A549 treated with ZK216348 at 1 μM for 4 hours (cell line): Measurements from ENCODE around the gene RASAL1. TPM values are rescaled to one million over a fixed set of nuclear protein-coding genes. Genes with fewer than 3 reads are reported as not detected.

Experiments used
- total RNA-seq: library from RNA; stranded (reverse); fragments of 200-300 nt; extraction: Qiagen RNA extraction; gene quantifications from 5 replicates; pipeline ENCODE4 v1.2.3, GENCODE V29; 2022; ENCODE audit warnings: low read depth

The RASAL1 gene
- 0.17 to 0.51 TPM (median 0.22 TPM) in 5 replicates for total RNA-seq

GRCh38 chr12:113135178-113136127 lies at the start of gene RASAL1:
Gene RASAL1, minus strand, starts transcription at chr12:113135761. Its CDS starts 299 bp downstream, at chr12:113135462.

DNA sequence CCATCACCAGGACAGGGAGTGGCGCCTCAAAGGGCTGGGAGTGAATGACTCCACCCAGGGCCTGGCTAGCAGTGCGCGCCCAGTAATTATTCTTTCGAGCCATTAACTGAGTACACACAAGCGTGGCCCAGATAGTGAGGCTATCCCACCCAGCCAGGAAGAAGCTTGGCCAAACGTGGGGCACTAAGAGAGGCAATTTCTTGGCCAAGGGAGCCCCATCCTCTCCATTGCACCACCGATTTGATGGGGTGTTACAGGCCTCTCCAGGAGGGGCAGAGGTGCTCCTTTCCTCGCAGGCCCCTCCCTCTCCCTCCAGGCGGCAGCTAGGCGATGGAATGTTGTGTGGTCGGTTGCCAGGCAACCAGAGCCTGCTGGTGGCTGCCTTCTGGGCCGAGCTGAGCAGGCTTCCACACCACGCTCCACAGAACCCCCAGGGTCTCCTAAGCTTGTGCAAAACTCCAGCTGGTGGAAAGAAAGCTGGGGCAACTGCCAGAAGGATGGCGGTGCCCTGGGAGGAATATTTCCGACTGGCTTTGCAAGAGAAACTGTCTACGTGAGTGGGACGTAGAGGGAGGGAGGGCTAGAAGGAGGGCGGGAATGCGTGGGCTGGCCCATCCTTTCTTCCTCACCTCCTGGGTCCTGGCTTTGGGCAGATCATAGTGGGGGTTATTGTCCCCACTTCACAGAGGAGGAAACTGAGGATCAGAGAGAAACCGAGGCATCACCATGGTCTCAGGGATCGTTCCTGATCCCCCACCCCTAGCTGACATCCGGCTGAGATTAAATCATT lies 14.0 kb upstream of the RASAL1 start, which contains the start of gene CFAP73:
CFAP73 (plus strand) TSS at position 364 of the 790 bp plus-strand sequence; CDS start at position 498, 134 bp downstream.

DNA sequence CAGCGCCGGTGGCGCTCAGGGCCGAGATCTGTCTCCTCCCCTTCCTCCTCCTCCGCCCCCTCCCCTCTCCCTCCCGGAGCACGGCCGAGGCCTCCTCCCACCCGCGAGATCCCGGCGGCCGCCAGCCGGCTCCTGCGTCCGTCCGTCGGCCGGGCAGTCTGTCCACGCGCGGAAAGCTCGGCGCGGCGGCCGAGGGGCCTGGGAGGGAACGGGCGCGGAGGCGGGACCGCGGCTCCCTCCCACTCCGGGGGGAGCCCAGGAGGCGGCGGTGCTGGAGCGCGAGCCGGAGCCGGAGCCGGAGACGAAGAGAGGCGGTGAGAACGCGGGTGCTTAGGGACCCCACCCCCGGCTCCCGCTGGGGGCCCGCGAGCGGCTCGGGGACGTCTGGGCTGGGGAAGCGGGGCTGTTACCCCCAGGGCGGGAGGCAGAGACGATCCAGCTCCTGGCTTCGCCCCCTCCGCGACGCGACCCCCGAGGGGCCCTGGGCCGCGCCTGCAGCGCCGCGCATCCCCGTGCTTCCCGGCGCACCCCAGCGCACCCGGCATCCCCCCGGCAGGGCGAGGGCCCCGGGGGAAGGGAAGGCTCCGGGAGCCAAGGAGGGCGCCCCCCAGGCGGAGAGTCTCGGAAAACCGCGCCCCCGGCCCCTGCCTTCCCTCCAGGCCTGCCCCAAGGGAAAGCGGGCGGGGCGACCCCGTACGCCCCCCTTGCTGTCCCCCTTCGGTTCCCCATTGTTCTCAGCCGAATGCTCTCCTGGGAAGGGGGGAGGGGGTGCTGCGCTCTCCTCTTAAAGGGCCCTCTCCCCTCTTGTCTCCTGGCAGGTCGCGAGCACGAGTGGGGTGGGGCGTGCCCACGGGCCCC lies 78.7 kb downstream of the RASAL1 start, which contains the start of gene DTX1:
DTX1 (plus strand) TSS at position 100 of the 858 bp plus-strand sequence. CDS start 1,463 bp downstream, outside the sequence.

Other genes with a start within 250 kb of the RASAL1 start
- gene OAS1, start 228.8 kb downstream of the RASAL1 start, total RNA-seq, result 34.2 to 68.6 TPM (median 48.8 TPM) in 5 replicates
- 21.2 to 29.5 TPM (median 25.8 TPM) in 5 replicates for gene OAS3, start 197.3 kb downstream of the RASAL1 start, total RNA-seq
- 0.16 to 0.44 TPM (median 0.28 TPM) in 5 replicates for gene OAS2, start 157.2 kb downstream of the RASAL1 start, total RNA-seq
- gene DTX1, start 79.0 kb downstream of the RASAL1 start, total RNA-seq, result 0.27 to 1.2 TPM (median 0.40 TPM) in 5 replicates
- 0.20 TPM in 1 of 5 replicates, not detected in the others for gene CFAP73, start 14.0 kb upstream of the RASAL1 start, total RNA-seq
- 53.9 to 78.5 TPM (median 72.6 TPM) in 5 replicates for gene DDX54, start 49.7 kb upstream of the RASAL1 start, total RNA-seq
- 19.8 to 35.9 TPM (median 31.9 TPM) in 5 replicates for gene RITA1, start 50.0 kb upstream of the RASAL1 start, total RNA-seq
- 13.0 to 22.8 TPM (median 20.1 TPM) in 5 replicates for gene TPCN1, start 85.7 kb upstream of the RASAL1 start, total RNA-seq
- 6.5 to 12.0 TPM (median 9.3 TPM) in 5 replicates for gene SLC8B1, start 199.3 kb upstream of the RASAL1 start, total RNA-seq
- 22.3 to 42.1 TPM (median 34.4 TPM) in 5 replicates for gene PLBD2, start 222.8 kb upstream of the RASAL1 start, total RNA-seq